Esophagus (tissue), 2 donors: ENCODE measurements around the gene ARIH1. TPM values are rescaled to one million over a fixed set of nuclear protein-coding genes. Genes with fewer than 3 reads are reported as not detected.

Source experiments
- H3K27ac ChIP-seq, 2 donors: one replicate each; pipeline ENCODE4 v1.5.1; 2013; ENCODE audit warnings: low read depth in 2 of 2, mild to moderate bottlenecking in 2 of 2, inconsistent platforms in 1 of 2, low read length in 1 of 2, moderate library complexity in 1 of 2
- H3K27me3 ChIP-seq, 2 donors: one replicate each; pipeline ENCODE4 v1.6.1; 2013; ENCODE audit warnings: low read length in 2 of 2, control low read depth in 1 of 2, mild to moderate bottlenecking in 1 of 2; ENCODE audit not compliant: insufficient read depth in 2 of 2, control insufficient read depth in 1 of 2
- H3K36me3 ChIP-seq, 2 donors: one replicate each; pipeline ENCODE4 v1.6.1; 2013; ENCODE audit warnings: low read length in 1 of 2; ENCODE audit not compliant: control insufficient read depth in 2 of 2, insufficient read depth in 2 of 2
- H3K4me1 ChIP-seq, 2 donors: one replicate each; pipeline ENCODE4 v1.6.1; 2013; ENCODE audit warnings: low read length in 1 of 2; ENCODE audit not compliant: control insufficient read depth in 2 of 2, insufficient read depth in 2 of 2
- H3K4me3 ChIP-seq, 2 donors: one replicate each; pipeline ENCODE4 v1.5.1; 2013; ENCODE audit warnings: low read length in 2 of 2, mild to moderate bottlenecking in 2 of 2, low read depth in 1 of 2, moderate library complexity in 1 of 2
- H3K9me3 ChIP-seq, 2 donors: one replicate each; pipeline ENCODE4 v1.6.1; 2013; ENCODE audit warnings: mild to moderate bottlenecking in 2 of 2, low read depth in 1 of 2, low read length in 1 of 2, moderate library complexity in 1 of 2; ENCODE audit not compliant: control insufficient read depth in 2 of 2, insufficient read depth in 1 of 2
- WGBS, 2 donors: extraction: QIAGEN DNeasy Blood & Tissue Kit; methylation state at CpG; one replicate each; pipeline ENCODE4 v1.1.7; 2013; 5-methylcytosine and 5-hydroxymethylcytosine counted together
- polyA plus RNA-seq, 2 donors: library from polyadenylated mRNA; stranded (reverse); fragments of 200-250 nt; gene quantifications; one replicate each; pipeline ENCODE4 v1.2.3, GENCODE V29; 2013
- donor health status: healthy with polysubstance abuse.
- donor health status: Bipolar disorder and iron deficiency.

Gene ARIH1
- polyA plus RNA-seq, 2 donors = 17.5 to 17.6 TPM

DNA sequence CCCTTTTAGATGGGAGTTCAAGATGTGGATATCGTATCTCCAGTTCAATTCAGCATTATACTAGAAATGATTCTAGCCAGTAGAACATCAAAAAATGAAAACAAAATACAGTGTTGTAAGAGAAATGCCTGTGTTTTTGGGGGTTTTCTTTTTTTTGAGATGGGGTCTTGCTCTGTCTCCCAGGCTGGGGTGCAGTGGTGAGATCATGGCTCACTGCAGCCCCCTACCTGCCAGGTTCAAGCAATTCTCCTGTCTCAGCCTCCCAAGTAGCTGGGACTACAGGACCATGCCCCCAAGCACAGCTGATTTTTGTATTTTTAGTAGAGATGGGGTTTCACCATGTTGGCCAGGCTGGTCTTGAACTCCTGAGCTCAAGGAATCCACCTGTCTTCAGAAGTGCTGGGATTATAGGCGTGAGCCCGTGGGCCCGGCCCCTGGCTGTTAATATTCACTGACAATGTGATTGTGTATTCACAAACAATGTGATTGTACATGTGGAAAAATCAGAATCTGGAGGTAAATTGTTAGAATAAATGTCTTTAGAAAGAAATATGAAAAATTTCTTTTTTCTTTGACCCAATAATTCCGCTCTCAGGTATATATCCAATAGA, 59.0 kb downstream of the ARIH1 start:
- Histone ChIP-seq H3K27me3 (no peaks in the 10 kb centered on the region), H3K4me1 (no peaks in the 10 kb centered on the region), H3K4me3 (no peak overlapping the region), H3K36me3 (no peaks in the 10 kb centered on the region), H3K9me3 (no peaks in the 10 kb centered on the region), H3K27ac (no peak overlapping the region)
- 98 to 99% methylated on average over 5 of the region's 5 CpGs for WGBS, 2 donors

DNA sequence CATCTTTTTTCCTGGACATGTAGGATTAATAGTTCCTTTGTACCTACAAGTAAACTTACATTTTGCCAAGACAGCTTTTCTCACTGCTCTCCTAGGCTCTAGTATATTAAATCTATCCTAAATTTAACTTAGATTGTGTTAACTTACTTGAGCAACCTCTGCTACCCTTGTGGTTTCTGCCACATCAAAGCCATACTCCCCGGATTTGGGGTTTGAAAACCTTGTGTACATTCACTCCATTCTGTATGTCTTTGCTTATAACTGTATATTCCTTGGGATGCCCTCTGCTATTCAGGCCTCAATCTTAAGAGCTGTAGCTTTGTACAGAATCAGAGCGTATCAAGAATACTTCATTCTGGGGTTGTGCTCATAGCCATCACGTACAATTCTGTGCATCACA, 60.4 kb downstream of the ARIH1 start:
- Histone ChIP-seq H3K9me3 (no peaks in the 10 kb centered on the region), H3K4me1 (no peaks in the 10 kb centered on the region), H3K27me3 (no peaks in the 10 kb centered on the region), H3K36me3 (no peaks in the 10 kb centered on the region), H3K27ac (no peak overlapping the region), H3K4me3 (no peak overlapping the region)
- WGBS, 2 donors = 88 to 92% methylated on average over 3 of the region's 3 CpGs

DNA sequence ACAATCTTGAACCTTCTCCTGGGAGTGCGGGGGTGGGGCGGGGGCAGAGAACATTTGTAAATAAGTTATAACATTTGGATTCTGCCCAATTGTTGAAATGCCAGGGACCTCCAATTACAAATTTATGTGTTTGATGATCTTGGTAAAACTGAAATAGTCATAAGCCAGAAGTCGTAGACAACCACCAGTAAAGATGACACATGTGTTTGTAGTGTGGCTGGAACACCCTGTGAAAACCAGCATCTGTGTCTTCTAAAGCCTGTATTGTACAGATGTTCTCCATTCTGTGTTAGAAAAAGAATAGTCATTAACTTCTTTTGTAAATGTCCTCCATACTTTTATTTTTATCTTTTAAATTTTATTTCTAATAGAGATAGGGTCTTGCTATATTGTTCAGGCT, 61.8 kb downstream of the ARIH1 start:
- WGBS, 2 donors = 85 to 92% methylated on average over 3 of the region's 3 CpGs
- Histone ChIP-seq H3K27ac (no peak overlapping the region), H3K9me3 (no peaks in the 10 kb centered on the region), H3K27me3 (no peaks in the 10 kb centered on the region), H3K4me1 (no peaks in the 10 kb centered on the region), H3K4me3 (no peak overlapping the region), H3K36me3 (no peaks in the 10 kb centered on the region)

GRCh38 chr15:72536506-72536905, 62.4 kb downstream of the ARIH1 start:
- WGBS, 2 donors = 81 to 84% methylated on average over 3 of the region's 3 CpGs
- H3K27ac ChIP-seq = no peak overlapping the region
- H3K9me3 ChIP-seq = no peaks in the 10 kb centered on the region
- no peaks in the 10 kb centered on the region for H3K27me3 ChIP-seq
- H3K4me3 ChIP-seq = no peak overlapping the region
- H3K36me3 ChIP-seq = no peaks in the 10 kb centered on the region
- H3K4me1 ChIP-seq = no peaks in the 10 kb centered on the region

DNA sequence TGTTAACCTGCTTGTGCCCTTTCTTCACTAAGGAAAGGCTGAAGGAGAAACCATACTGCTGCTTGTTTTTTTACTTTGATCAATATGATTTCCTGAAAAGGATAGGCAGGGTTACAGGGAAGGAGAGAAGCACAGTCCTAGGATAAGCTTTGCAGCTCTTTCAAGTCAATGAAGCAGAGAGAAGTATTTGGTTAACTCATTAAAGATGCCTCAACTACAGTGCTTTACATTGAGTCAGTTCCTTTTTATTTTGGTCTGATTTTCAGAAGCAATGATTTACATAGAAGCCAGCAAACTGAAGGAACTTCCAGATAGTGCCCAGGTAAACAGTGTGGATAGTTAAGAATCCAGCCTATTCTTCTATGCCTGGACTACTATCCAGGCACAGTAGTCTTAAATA, 64.8 kb downstream of the ARIH1 start:
- Histone ChIP-seq H3K9me3 (no peaks in the 10 kb centered on the region), H3K36me3 (no peaks in the 10 kb centered on the region), H3K4me1 (no peaks in the 10 kb centered on the region), H3K27ac (no peak overlapping the region), H3K27me3 (no peaks in the 10 kb centered on the region), H3K4me3 (no peak overlapping the region)

DNA sequence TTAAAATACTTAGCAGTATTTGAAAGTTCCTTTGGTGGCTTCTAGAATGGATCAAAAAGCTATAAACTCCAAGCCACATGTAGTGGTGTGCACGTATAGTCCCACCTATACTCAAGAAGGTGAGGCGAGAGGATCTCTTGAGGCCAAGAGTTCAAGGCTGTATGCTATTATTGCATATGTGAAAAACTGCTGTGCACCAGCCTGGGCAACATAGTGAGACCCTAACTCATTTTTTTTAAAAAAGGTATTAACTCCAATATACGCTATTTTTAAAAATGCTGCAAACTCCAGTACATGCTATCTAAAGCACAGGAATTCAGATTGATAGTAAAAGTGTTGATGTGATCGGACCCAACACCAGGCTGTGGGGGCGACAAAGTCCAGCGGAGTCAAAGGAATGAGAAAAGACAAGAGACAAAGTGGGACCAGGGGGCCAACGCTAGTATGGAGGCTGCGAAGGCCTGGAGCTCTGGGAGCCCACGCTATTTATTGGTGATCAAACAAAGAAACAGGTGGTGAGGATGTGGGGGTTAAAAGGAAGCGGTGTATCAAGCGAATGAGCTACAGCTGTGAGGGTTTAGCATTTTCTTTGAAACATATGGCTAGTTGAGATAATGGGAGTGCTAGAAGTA, 66.6 kb downstream of the ARIH1 start:
- H3K27me3 ChIP-seq = no peaks in the 10 kb centered on the region
- H3K4me3 ChIP-seq = no peak overlapping the region
- H3K9me3 ChIP-seq = no peaks in the 10 kb centered on the region
- 97 to 98% methylated on average over 11 of the region's 11 CpGs for WGBS, 2 donors
- H3K36me3 ChIP-seq = no peaks in the 10 kb centered on the region
- no peak overlapping the region for H3K27ac ChIP-seq
- H3K4me1 ChIP-seq = no peaks in the 10 kb centered on the region

DNA sequence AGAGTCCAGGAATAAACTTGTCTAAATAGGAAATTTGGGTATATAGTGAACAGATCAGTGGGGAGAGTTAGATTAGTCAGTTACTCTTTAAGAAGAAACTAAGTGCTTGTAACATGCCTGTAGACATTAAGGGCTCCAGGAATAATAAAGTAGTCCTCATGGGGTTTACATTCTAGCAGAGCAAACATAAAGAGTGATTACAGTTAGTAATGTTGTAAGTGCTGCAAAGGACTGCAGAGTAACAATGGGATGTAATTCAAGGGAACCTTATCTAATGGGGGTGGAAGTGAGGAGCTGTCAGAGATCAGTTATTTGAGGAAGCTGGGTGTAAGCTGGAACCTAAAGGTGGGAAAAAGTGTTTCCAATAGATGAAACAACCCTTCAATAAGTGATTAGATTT, 67.5 kb downstream of the ARIH1 start:
- H3K4me1 ChIP-seq = no peaks in the 10 kb centered on the region
- H3K9me3 ChIP-seq = no peaks in the 10 kb centered on the region
- H3K27ac ChIP-seq = no peak overlapping the region
- no peaks in the 10 kb centered on the region for H3K27me3 ChIP-seq
- H3K4me3 ChIP-seq = no peak overlapping the region
- H3K36me3 ChIP-seq = no peaks in the 10 kb centered on the region

DNA sequence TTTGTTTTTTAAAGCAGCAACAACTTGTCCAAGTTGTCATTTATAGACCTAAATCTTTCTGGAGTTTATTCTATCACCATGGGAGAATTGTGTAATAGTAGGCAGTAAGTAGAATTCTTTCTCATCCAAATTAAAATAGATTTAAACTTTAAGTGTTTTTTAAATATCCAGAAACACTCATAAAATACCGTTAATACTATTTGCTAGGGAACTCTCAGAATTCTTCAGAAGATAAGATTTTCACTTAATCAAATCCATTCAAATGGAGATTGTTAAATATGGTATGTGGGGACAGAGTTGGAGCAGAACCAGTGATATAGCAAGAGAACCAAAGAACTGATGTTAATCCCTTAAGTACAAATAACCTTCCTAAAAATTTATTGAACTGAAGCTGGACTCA, 71.0 kb downstream of the ARIH1 start:
- WGBS, 2 donors = 82 to 94% methylated on average over 1 of the region's 1 CpG
- H3K36me3 ChIP-seq = no peaks in the 10 kb centered on the region

DNA sequence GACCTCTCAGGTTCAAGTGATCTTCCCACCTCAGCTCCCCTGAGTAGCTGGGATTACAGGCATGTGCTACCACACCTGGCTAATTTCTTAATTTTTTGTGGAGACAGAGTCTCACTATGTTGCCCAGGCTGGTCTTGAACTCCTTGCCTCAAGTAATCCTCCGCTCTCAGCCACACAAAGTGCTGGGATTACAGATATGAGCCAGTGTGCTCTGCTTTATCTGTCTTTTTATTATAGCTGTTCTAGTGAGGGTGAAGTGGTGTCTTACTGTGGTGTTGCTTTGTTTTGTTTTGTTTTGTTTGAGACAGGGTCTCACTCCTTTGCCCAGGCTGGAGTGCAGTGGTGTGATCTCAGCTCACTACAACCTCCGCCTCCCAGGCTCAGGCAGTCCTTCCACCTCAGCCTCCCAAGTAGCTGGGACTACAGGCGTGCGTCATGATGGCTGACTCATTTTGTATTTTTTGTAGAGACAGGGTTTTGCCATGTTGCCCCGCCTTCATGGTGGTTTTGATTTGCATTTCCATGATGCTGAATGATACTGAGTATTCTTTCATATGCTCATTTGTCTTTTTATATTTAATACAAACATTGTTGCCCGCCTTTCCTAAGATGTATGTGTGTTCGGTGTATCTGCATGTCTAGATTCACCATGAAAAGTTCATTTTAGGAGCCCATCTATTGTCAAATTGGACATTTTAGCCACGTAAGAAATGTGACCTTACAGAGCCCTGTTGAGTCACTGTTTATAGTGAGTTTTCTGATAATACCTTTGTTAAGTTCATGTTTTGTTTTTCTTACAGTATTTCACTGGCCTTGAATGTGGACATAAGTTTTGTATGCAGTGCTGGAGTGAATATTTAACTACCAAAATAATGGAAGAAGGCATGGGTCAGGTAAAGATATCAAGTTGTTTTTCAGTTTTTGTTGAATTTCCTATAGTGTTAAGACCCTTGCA, 80.6 kb downstream of the ARIH1 start:
- Histone ChIP-seq H3K9me3 (no peaks in the 10 kb centered on the region), H3K27ac (no peak overlapping the region), H3K27me3 (no peaks in the 10 kb centered on the region), H3K36me3 (peaks cover 0 to 3% of the 10 kb centered on the region in 2 donors), H3K4me1 (no peaks in the 10 kb centered on the region), H3K4me3 (no peak overlapping the region)
- WGBS, 2 donors = 88 to 91% methylated on average over 8 of the region's 8 CpGs

More for the DNA sequence above, 71.0 kb downstream of the ARIH1 start:
- no peak overlapping the region for H3K4me3 ChIP-seq
- H3K27me3 ChIP-seq = no peaks in the 10 kb centered on the region
- no peaks in the 10 kb centered on the region for H3K4me1 ChIP-seq
- H3K27ac ChIP-seq = no peak overlapping the region
- no peaks in the 10 kb centered on the region for H3K9me3 ChIP-seq
